DOHH2 (cell line): ENCODE results near the gene RBFOX1.

Source experiments
- CTCF ChIP-seq: fragments of 200-600 bp; sonication (generic); IDR thresholded peaks from one replicate; pipeline ENCODE4 v1.5.1; 2014; ENCODE audit warnings: antibody characterized with exemption, mild to moderate bottlenecking, low read depth, low read length; ENCODE audit not compliant: poor library complexity, severe bottlenecking
- EZH2phosphoT487 ChIP-seq: fragments of 200-600 bp; sonication (generic); IDR thresholded peaks from 2 replicates; pipeline ENCODE4 v1.6.1; 2017; ENCODE audit warnings: borderline replicate concordance, mild to moderate bottlenecking, antibody characterized with exemption, low read length, moderate library complexity, mixed read lengths

- TF ChIP-seq CTCF, result no peak
- TF ChIP-seq EZH2phosphoT487, result no peak
Observed at GRCh38 chr16:7422036-7422888, 89.6 kb downstream of the RBFOX1 start.
